ENCODE results near the gene AGBL4.

- TF ChIP-seq CTCF (IDR thresholded peaks at IDR 0.05) = no peak
- no peak for TF ChIP-seq POLR2A (IDR thresholded peaks at IDR 0.05)
These were observed 1467.4 kb downstream of the AGBL4 start for GRCh38 chr1:48556186-48556850.
